A549 (cell line): ENCODE data around the gene HS6ST3. TPM values are rescaled to one million over a fixed set of nuclear protein-coding genes. Genes with fewer than 3 reads are reported as not detected.

Experiments used
- ATAC-seq, 2 experiments: fragments of 200-7000 bp in 1 of 2; fragments of >200 bp in 1 of 2; cut with Nextera tagmentation in 1 of 2; cut with Tn5 transposase in 1 of 2; 3 replicates each; pipeline versions ENCODE4 v1.8.0 to v1.9.1; 2018 to 2020; ENCODE audit warnings: mild to moderate bottlenecking in 1 of 2, moderate library complexity in 1 of 2
- CTCF ChIA-PET: fragments of 300-600 bp; sonication (Branson Sonifier 250); formaldehyde crosslinking; extraction: SDS; loops from one replicate; lab custom pipeline; 2021; ENCODE audit warnings: antibody characterized with exemption, inconsistent platforms; lab: Yijun Ruan, JAX
- POLR2A ChIA-PET: fragments of 350-600 bp; formaldehyde crosslinking; extraction: SDS; loops from one replicate; lab custom pipeline; 2021; ENCODE audit warnings: antibody characterized with exemption, inconsistent platforms; lab: Yijun Ruan, JAX
- DNase-seq, 2 experiments: peaks; one replicate each; pipeline versions ENCODE4 v3.0.0 to v3.0.0-alpha.2; 2011 to 2016; ENCODE audit warnings: low read depth in 1 of 2, low spot score in 1 of 2
- FAIRE-seq: peaks from 2 replicates; lab custom pipeline; 2011; peaks lifted over from hg19 to GRCh38; lab: Jason Lieb, UNC
- H3K27ac ChIP-seq, 2 experiments: fragments of >200 bp; sonication (Bioruptor Twin); formaldehyde crosslinking; 3 replicates each; pipeline ENCODE4 v1.5.1; 2016 to 2017
- H3K4me1 ChIP-seq: fragments of >200 bp; sonication (Bioruptor Twin); formaldehyde crosslinking; 3 replicates; pipeline ENCODE4 v1.6.1; 2016
- H3K4me2 ChIP-seq: fragments of >200 bp; sonication (Bioruptor Twin); formaldehyde crosslinking; 3 replicates; pipeline ENCODE4 v1.6.1; 2016
- H3K4me3 ChIP-seq: fragments of >200 bp; sonication (Bioruptor Twin); formaldehyde crosslinking; 3 replicates; pipeline ENCODE4 v1.5.1; 2016
- H3K9me3 ChIP-seq: fragments of >200 bp; sonication (Bioruptor Twin); formaldehyde crosslinking; 3 replicates; pipeline ENCODE4 v1.6.1; 2016
- CBX2 ChIP-seq: fragments of 200-600 bp; sonication (generic); IDR thresholded peaks from 2 replicates; pipeline ENCODE4 v1.6.1; 2016; ENCODE audit warnings: low read depth, mild to moderate bottlenecking, borderline replicate concordance
- CEBPB ChIP-seq, 2 experiments: fragments of >200 bp in 1 of 2; sonication (Bioruptor Twin) in 1 of 2; formaldehyde crosslinking in 1 of 2; IDR thresholded peaks; 2 replicates each; pipeline ENCODE4 v1.6.1; 2012 to 2016
- CHD2 ChIP-seq: fragments of 150-350 bp; IDR thresholded peaks from 2 replicates; pipeline ENCODE4 v1.6.1; 2014; ENCODE audit warnings: low read length; ENCODE audit not compliant: partially characterized antibody
- CHD4 ChIP-seq: fragments of 200-600 bp; sonication (generic); IDR thresholded peaks from 2 replicates; pipeline ENCODE4 v1.6.1; 2016; ENCODE audit warnings: antibody characterized with exemption, mild to moderate bottlenecking, borderline replicate concordance
- CTCF ChIP-seq: fragments of >200 bp; sonication (Bioruptor Twin); formaldehyde crosslinking; IDR thresholded peaks from 3 replicates; pipeline ENCODE4 v1.5.1; 2016
- E2F6 ChIP-seq: IDR thresholded peaks from 2 replicates; pipeline ENCODE4 v1.6.1; 2012; ENCODE audit warnings: low read depth, borderline replicate concordance
- EHF ChIP-seq: fragments of 250-450 bp; sonication (Bioruptor Pico); IDR thresholded peaks from 2 replicates; pipeline ENCODE4 v1.5.0; 2020; ENCODE audit warnings: mild to moderate bottlenecking
- ELK1 ChIP-seq: fragments of 150-350 bp; IDR thresholded peaks from 2 replicates; pipeline ENCODE4 v1.6.1; 2014; ENCODE audit warnings: low read depth, mild to moderate bottlenecking, low read length
- FOSB ChIP-seq: fragments of 250-450 bp; sonication (Bioruptor Pico); IDR thresholded peaks from 2 replicates; pipeline ENCODE4 v1.5.0; 2020; ENCODE audit warnings: mild to moderate bottlenecking, moderate library complexity
- HMGXB4 ChIP-seq: fragments of 250-450 bp; sonication (Bioruptor Pico); IDR thresholded peaks from 2 replicates; pipeline ENCODE4 v1.5.0; 2021; ENCODE audit warnings: mild to moderate bottlenecking, moderate library complexity, borderline replicate concordance
- HOXA7 ChIP-seq: fragments of 250-450 bp; sonication (Bioruptor Pico); IDR thresholded peaks from 2 replicates; pipeline ENCODE4 v1.5.0; 2020; ENCODE audit warnings: mild to moderate bottlenecking, moderate library complexity
- HOXB13 ChIP-seq: fragments of 250-450 bp; sonication (Bioruptor Pico); IDR thresholded peaks from 2 replicates; pipeline ENCODE4 v1.5.0; 2020; ENCODE audit warnings: low read depth, mild to moderate bottlenecking, moderate library complexity
- KDM1A ChIP-seq: fragments of 200-600 bp; sonication (generic); IDR thresholded peaks from 2 replicates; pipeline ENCODE4 v1.6.1; 2016; ENCODE audit warnings: low read depth, mild to moderate bottlenecking
- MAFK ChIP-seq: fragments of 450-650 bp; IDR thresholded peaks from 2 replicates; pipeline ENCODE4 v1.6.1; 2014; ENCODE audit not compliant: partially characterized antibody
- MAX ChIP-seq: IDR thresholded peaks from 2 replicates; pipeline ENCODE4 v1.6.1; 2012
- MAZ ChIP-seq: fragments of 150-350 bp; IDR thresholded peaks from 2 replicates; pipeline ENCODE4 v1.6.1; 2014; ENCODE audit warnings: antibody characterized with exemption, low read depth, low read length, borderline replicate concordance
- POLR2AphosphoS2 ChIP-seq: conservative IDR thresholded peaks from 2 replicates; pipeline ENCODE4 v1.6.1; 2012; ENCODE audit warnings: low read length, improper control_type of control experiment, inconsistent platforms
- RARB ChIP-seq: fragments of 250-450 bp; sonication (Bioruptor Pico); IDR thresholded peaks from 2 replicates; pipeline ENCODE4 v1.8.0; 2021; ENCODE audit warnings: mild to moderate bottlenecking, moderate library complexity
- RFX5 ChIP-seq: fragments of 450-650 bp; IDR thresholded peaks from 2 replicates; pipeline ENCODE4 v1.7.1; 2014; ENCODE audit warnings: antibody characterized with exemption, mild to moderate bottlenecking, moderate library complexity
- RNF2 ChIP-seq: fragments of 200-600 bp; sonication (generic); IDR thresholded peaks from 2 replicates; pipeline ENCODE4 v1.6.1; 2016; ENCODE audit warnings: low read depth, mild to moderate bottlenecking, antibody characterized with exemption, moderate library complexity, borderline replicate concordance
- TP53 ChIP-seq: fragments of 250-450 bp; sonication (Bioruptor Pico); IDR thresholded peaks from 2 replicates; pipeline ENCODE4 v1.5.0; 2021; ENCODE audit warnings: mild to moderate bottlenecking, moderate library complexity
- ZC3H11A ChIP-seq: fragments of 450-650 bp; IDR thresholded peaks from 2 replicates; pipeline ENCODE4 v1.6.1; 2014; ENCODE audit warnings: antibody characterized with exemption, mild to moderate bottlenecking
- ZSCAN20 ChIP-seq: fragments of 250-450 bp; sonication (Bioruptor Pico); IDR thresholded peaks from 2 replicates; pipeline ENCODE4 v1.8.0; 2022; ENCODE audit warnings: mild to moderate bottlenecking, moderate library complexity
- WGBS: methylation state at CpG from one replicate; pipeline ENCODE4 v1.1.6; 2017; ENCODE audit errors: missing lambda C conversion rate; 5-methylcytosine and 5-hydroxymethylcytosine counted together
- polyA plus RNA-seq, 4 experiments: library from polyadenylated mRNA; depleted of rRNA in 3 of 4; stranded (reverse); fragments of >200 nt; fragmentation: RNase III in 1 of 4; extraction: RNeasy Plus Mini Kit Qiagen cat#74134 plus additional on column Dnase treatment in 1 of 4; gene quantifications; 2 replicates in 3 of 4; 3 replicates in 1 of 4; pipeline ENCODE4 v1.2.3, GENCODE V29; 2011 to 2017

HS6ST3 gene
- polyA plus RNA-seq, 2 of the 4 experiments (the other 2 are of a cell fraction), result not detected

GRCh38 chr13:96696389-96696900 is 606.5 kb downstream of the HS6ST3 start:
- TF ChIP-seq POLR2AphosphoS2 (no peak), RNF2 (no peak), CTCF (no peak), ZSCAN20 (no peak), RARB (no peak), RFX5 (no peak), MAZ (no peak), CEBPB (IDR thresholded peaks at IDR 0.05) (no peak)
- DNase-seq, result no peak
- WGBS, result 17% methylated on average over 6 of the region's 6 CpGs
- H3K4me3 ChIP-seq, result no peak overlapping the region
- no peak overlapping the region for H3K4me2 ChIP-seq
- no peak overlapping the region for H3K27ac ChIP-seq
- POLR2A ChIA-PET, result no interaction called here
- H3K9me3 ChIP-seq, result no peaks in the 10 kb centered on the region
- no peak for ATAC-seq
- no peaks in the 10 kb centered on the region for H3K4me1 ChIP-seq
- FAIRE-seq, result no peak
- CTCF ChIA-PET, result no interaction called here

GRCh38 chr13:96700657-96701056 is 610.8 kb downstream of the HS6ST3 start:
- FAIRE-seq, result no peak
- no peak overlapping the region for H3K4me2 ChIP-seq
- H3K4me1 ChIP-seq, result no peaks in the 10 kb centered on the region
- POLR2A ChIA-PET, result no interaction called here
- TF ChIP-seq HMGXB4 (CRISPR knock-in tag), result no peak
- no peak for TF ChIP-seq TP53 (CRISPR knock-in tag)
- TF ChIP-seq FOSB, result no peak
- TF ChIP-seq CHD2, result no peak
- TF ChIP-seq EHF, result no peak
- no peak for TF ChIP-seq E2F6
- no peak for TF ChIP-seq KDM1A
- no peak for TF ChIP-seq HOXB13
- no peak for TF ChIP-seq RFX5
- TF ChIP-seq MAFK, result no peak
- TF ChIP-seq ELK1, result no peak
- TF ChIP-seq HOXA7, result no peak
- no peak for TF ChIP-seq MAX
- no peaks in the 10 kb centered on the region for H3K9me3 ChIP-seq
- no peak overlapping the region for H3K4me3 ChIP-seq
- WGBS, result 3% methylated on average over 2 of the region's 2 CpGs
- no peak overlapping the region for H3K27ac ChIP-seq
- no peak for DNase-seq
- CTCF ChIA-PET, result no interaction called here
- no peak for ATAC-seq

GRCh38 chr13:96707146-96707545 is 617.2 kb downstream of the HS6ST3 start:
- DNase-seq, result no peak
- no peak overlapping the region for H3K27ac ChIP-seq
- H3K4me1 ChIP-seq, result no peaks in the 10 kb centered on the region
- WGBS, result 6% methylated on average over 3 of the region's 3 CpGs
- TF ChIP-seq CBX2 (no peak), CHD4 (no peak), ZC3H11A (no peak), RFX5 (no peak)
- no peak overlapping the region for H3K4me3 ChIP-seq
- CTCF ChIA-PET, result no interaction called here
- ATAC-seq, result no peak
- POLR2A ChIA-PET, result no interaction called here
- no peak overlapping the region for H3K4me2 ChIP-seq
- no peak for FAIRE-seq
- H3K9me3 ChIP-seq, result no peaks in the 10 kb centered on the region
